Measurements from ENCODE around the gene SPATS2L.

DNA sequence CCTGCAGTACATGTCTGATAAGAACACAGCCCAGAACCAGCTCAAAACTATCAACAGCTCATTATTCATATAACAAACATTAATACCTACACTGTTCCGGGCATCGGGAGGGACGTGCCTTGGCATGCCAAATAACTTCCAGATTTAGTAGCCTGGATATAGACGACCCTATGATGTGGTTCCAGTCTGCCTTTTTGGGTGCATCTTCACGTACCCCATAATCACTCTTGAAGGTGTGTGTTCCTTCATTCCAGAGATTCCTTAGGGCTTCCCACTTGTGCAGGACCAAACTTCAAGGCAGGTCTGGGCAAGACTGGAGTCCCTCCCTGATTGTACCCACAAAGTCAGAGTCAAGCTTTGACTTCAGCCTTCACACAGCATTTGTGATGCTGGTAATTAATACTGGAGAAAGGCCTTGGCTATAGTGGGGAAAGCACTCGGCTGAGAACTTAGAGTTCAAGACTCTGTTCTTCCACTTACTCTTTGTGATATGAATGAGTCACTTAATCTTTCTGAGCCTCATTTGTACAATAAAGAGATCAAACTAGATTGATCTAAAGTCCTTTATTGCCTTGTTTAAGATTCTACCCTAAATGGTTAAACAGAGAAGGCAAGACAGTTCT lies 27.7 kb upstream of the SPATS2L start:
- no peak for TF ChIP-seq CTCF (IDR thresholded peaks at IDR 0.05)
- no peak for TF ChIP-seq POLR2A (IDR thresholded peaks at IDR 0.05)

All from adrenal gland (tissue), 5 donors.